Peyer's patch (tissue), 4 donors: Measurements from ENCODE around the gene LMF2.

Experiments
- CTCF ChIP-seq, 6 experiments: fragments of 450-650 bp in 4 of 6; fragments of 200-600 bp in 2 of 6; sonication (generic) in 1 of 6; IDR thresholded peaks; one replicate each; pipeline ENCODE4 v1.5.1; 2017 to 2019; ENCODE audit warnings: antibody characterized with exemption in 6 of 6, mild to moderate bottlenecking in 3 of 6, moderate library complexity in 1 of 6
- POLR2A ChIP-seq, 2 donors: fragments of 450-650 bp; IDR thresholded peaks; one replicate each; pipeline ENCODE4 v1.5.1; 2017; ENCODE audit warnings: antibody characterized with exemption in 2 of 2, mild to moderate bottlenecking in 2 of 2, moderate library complexity in 2 of 2

GRCh38 chr22:50485221-50486131, 22.0 kb downstream of the LMF2 start:
- TF ChIP-seq CTCF (IDR thresholded peaks at IDR 0.05) (no peak), POLR2A (IDR thresholded peaks at IDR 0.05) (no peak)
